ENCODE results near the gene GPM6B.

The GPM6B gene

GRCh38 chrX:13768939-13769338, 48.0 kb downstream of the GPM6B start:
- no peak for DNase-seq (ENCODE audit: low read depth in 2 of 2)

GRCh38 chrX:13764765-13765164, 52.1 kb downstream of the GPM6B start:
- no peak for DNase-seq (ENCODE audit: low read depth in 2 of 2)

GRCh38 chrX:13764281-13764680, 52.6 kb downstream of the GPM6B start:
- DNase-seq (ENCODE audit: low read depth in 2 of 2), result no peak

- DNase-seq (ENCODE audit: low read depth in 2 of 2), result no peak
These were observed 53.4 kb downstream of the GPM6B start for GRCh38 chrX:13763489-13763888.

GRCh38 chrX:13761606-13762414, 55.1 kb downstream of the GPM6B start:
- no peak for DNase-seq (ENCODE audit: low read depth in 2 of 2)

GRCh38 chrX:13760426-13760825, 56.5 kb downstream of the GPM6B start:
- DNase-seq (ENCODE audit: low read depth in 2 of 2), result no peak

- no peak for DNase-seq (ENCODE audit: low read depth in 2 of 2)
These were observed 57.7 kb downstream of the GPM6B start for GRCh38 chrX:13759152-13759718.

GRCh38 chrX:13756381-13756780, 60.5 kb downstream of the GPM6B start:
- no peak for DNase-seq (ENCODE audit: low read depth in 2 of 2)

GRCh38 chrX:13755254-13755653, 61.6 kb downstream of the GPM6B start:
- DNase-seq (ENCODE audit: low read depth in 2 of 2), result no peak

GRCh38 chrX:13754765-13755164, 62.1 kb downstream of the GPM6B start:
- DNase-seq (ENCODE audit: low read depth in 2 of 2), result no peak

- no peak for DNase-seq (ENCODE audit: low read depth in 2 of 2)
These were observed 64.2 kb downstream of the GPM6B start for GRCh38 chrX:13752646-13753045.

GRCh38 chrX:13752141-13752540, 64.8 kb downstream of the GPM6B start:
- DNase-seq (ENCODE audit: low read depth in 2 of 2), result no peak

- no peak for DNase-seq (ENCODE audit: low read depth in 2 of 2)
These were observed 66.1 kb downstream of the GPM6B start for GRCh38 chrX:13750812-13751211.

- no peak for DNase-seq (ENCODE audit: low read depth in 2 of 2)
These were observed 66.7 kb downstream of the GPM6B start for GRCh38 chrX:13750204-13750603.

- no peak for DNase-seq (ENCODE audit: low read depth in 2 of 2)
These were observed 68.4 kb downstream of the GPM6B start for GRCh38 chrX:13748486-13748885.

- DNase-seq (ENCODE audit: low read depth in 2 of 2), result no peak
These were observed 69.1 kb downstream of the GPM6B start for GRCh38 chrX:13747836-13748235.

GRCh38 chrX:13742397-13743176, 74.3 kb downstream of the GPM6B start:
- peak in 1 of 2 experiments; percentile 3 for DNase-seq (ENCODE audit: low read depth in 2 of 2)

- no peak for DNase-seq (ENCODE audit: low read depth in 2 of 2)
These were observed 75.2 kb downstream of the GPM6B start for GRCh38 chrX:13741695-13742094.

GRCh38 chrX:13734278-13735172, 82.4 kb downstream of the GPM6B start, which contains the start of the genes OFD1 and TRAPPC2:
TSS of gene OFD1 (plus strand) at chrX:13734748. CDS start at chrX:13735072, 324 bp downstream.
TSS of gene TRAPPC2 (minus strand) at chrX:13734620. CDS start at chrX:13719963, 14,657 bp downstream.
- DNase-seq (ENCODE audit: low read depth in 2 of 2), result peak; percentile 72 to 80

GRCh38 chrX:13733506-13733905, 83.4 kb downstream of the GPM6B start:
- DNase-seq (ENCODE audit: low read depth in 2 of 2), result no peak

Data from stimulated activated CD4-positive, alpha-beta T cell treated with anti-CD3 and anti-CD28 coated beads, Interleukin-12 subunit alpha, Interleukin-12 subunit beta, amount 100 ng/mL, for 24 hours (primary cell).